Measurements from ENCODE around the gene BRAF. TPM values are rescaled to one million over a fixed set of nuclear protein-coding genes. Genes with fewer than 3 reads are reported as not detected.

The BRAF gene
- total RNA-seq, 1 experiment from 2014 or later = 29.7 TPM

- H3K4me3 ChIP-seq (replicated peaks in 1 of 2; ENCODE audit: low read depth in 1 of 2, low read length in 2 of 2) = no peak overlapping the region
- POLR2A ChIA-PET = no interaction called here
- no peaks in the 10 kb centered on the region for H3K4me1 ChIP-seq (ENCODE audit: control insufficient read depth in 1 of 2, insufficient read depth in 2 of 2, low read length in 2 of 2)
- H3K9me3 ChIP-seq (ENCODE audit: control insufficient read depth in 1 of 2, insufficient read depth in 1 of 2, low read depth in 1 of 2, low read length in 2 of 2) = no peaks in the 10 kb centered on the region
- ATAC-seq (no peak), DNase-seq (ENCODE audit: low read depth, low spot score) (no peak)
- no peaks in the 10 kb centered on the region for H4K20me1 ChIP-seq (ENCODE audit: insufficient read depth)
- no peak overlapping the region for H3K9ac ChIP-seq (ENCODE audit: low read length)
- CTCF ChIA-PET = no interaction called here
- no peaks in the 10 kb centered on the region for H3K36me3 ChIP-seq (ENCODE audit: control insufficient read depth in 1 of 2, insufficient read depth in 2 of 2, low read length in 2 of 2)
- no peak for TF ChIP-seq POLR2AphosphoS5 (IDR thresholded peaks at IDR 0.05; ENCODE audit: low read depth, low read length)
- no peak for TF ChIP-seq CTCF (IDR thresholded peaks at IDR 0.05 in 2 of 3, conservative IDR thresholded peaks at IDR 0.05 in 1 of 3; ENCODE audit: borderline replicate concordance in 1 of 3, insufficient read depth in 1 of 3, low read depth in 2 of 3, low read length in 2 of 3)
- no peak for TF ChIP-seq RAD21 (IDR thresholded peaks at IDR 0.05; ENCODE audit: low read depth)
- no peak for TF ChIP-seq CEBPB (IDR thresholded peaks at IDR 0.05; ENCODE audit: low read depth)
- TF ChIP-seq SRF (IDR thresholded peaks at IDR 0.05; ENCODE audit: low read depth) = no peak
- no peak for TF ChIP-seq ELF1 (IDR thresholded peaks at IDR 0.05; ENCODE audit: borderline replicate concordance, low read depth)
- TF ChIP-seq ZFX (IDR thresholded peaks at IDR 0.05) = no peak
- no peak for TF ChIP-seq EGR1 (IDR thresholded peaks at IDR 0.05; ENCODE audit: low read depth)
- no peak for TF ChIP-seq JUND (IDR thresholded peaks at IDR 0.05)
- no peak for TF ChIP-seq EZH2phosphoT487 (IDR thresholded peaks at IDR 0.05; ENCODE audit: borderline replicate concordance)
- TF ChIP-seq SIN3A (IDR thresholded peaks at IDR 0.05; ENCODE audit: low read depth) = no peak
- no peak for TF ChIP-seq POLR2A (IDR thresholded peaks at IDR 0.05; ENCODE audit: borderline replicate concordance, extremely low read depth, insufficient read depth, insufficient read length)
- TF ChIP-seq, protein P1, sequence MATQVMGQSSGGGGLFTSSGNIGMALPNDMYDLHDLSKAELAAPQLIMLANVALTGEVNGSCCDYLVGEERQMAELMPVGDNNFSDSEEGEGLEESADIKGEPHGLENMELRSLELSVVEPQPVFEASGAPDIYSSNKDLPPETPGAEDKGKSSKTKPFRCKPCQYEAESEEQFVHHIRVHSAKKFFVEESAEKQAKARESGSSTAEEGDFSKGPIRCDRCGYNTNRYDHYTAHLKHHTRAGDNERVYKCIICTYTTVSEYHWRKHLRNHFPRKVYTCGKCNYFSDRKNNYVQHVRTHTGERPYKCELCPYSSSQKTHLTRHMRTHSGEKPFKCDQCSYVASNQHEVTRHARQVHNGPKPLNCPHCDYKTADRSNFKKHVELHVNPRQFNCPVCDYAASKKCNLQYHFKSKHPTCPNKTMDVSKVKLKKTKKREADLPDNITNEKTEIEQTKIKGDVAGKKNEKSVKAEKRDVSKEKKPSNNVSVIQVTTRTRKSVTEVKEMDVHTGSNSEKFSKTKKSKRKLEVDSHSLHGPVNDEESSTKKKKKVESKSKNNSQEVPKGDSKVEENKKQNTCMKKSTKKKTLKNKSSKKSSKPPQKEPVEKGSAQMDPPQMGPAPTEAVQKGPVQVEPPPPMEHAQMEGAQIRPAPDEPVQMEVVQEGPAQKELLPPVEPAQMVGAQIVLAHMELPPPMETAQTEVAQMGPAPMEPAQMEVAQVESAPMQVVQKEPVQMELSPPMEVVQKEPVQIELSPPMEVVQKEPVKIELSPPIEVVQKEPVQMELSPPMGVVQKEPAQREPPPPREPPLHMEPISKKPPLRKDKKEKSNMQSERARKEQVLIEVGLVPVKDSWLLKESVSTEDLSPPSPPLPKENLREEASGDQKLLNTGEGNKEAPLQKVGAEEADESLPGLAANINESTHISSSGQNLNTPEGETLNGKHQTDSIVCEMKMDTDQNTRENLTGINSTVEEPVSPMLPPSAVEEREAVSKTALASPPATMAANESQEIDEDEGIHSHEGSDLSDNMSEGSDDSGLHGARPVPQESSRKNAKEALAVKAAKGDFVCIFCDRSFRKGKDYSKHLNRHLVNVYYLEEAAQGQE (IDR thresholded peaks at IDR 0.05; ENCODE audit: low read depth) = no peak
- TF ChIP-seq ZNF274 (IDR thresholded peaks at IDR 0.05; ENCODE audit: low read depth, low read length) = no peak
- no peak overlapping the region for H2AFZ ChIP-seq (ENCODE audit: low read depth, low read length, poor library complexity, severe bottlenecking)
- H3K4me2 ChIP-seq (ENCODE audit: low read length) = no peak overlapping the region
- H3K79me2 ChIP-seq (ENCODE audit: insufficient read depth, low read length) = no peaks in the 10 kb centered on the region
- no peaks in the 10 kb centered on the region for H3K27me3 ChIP-seq (ENCODE audit: insufficient read depth, low read length)
- no TSS peak for BruUV-seq (replicated peaks)
- RAD21 ChIA-PET (ENCODE audit: low non-redundant PET in 1 of 2, low total read pairs in 2 of 2, uncharacterized antibody in 2 of 2, unreplicated experiment in 2 of 2) = no interaction called here
- intact Hi-C loops (cut with micrococcal nuclease) = no loop called here
- H3K27ac ChIP-seq (ENCODE audit: low read depth, low read length) = no peak overlapping the region
- no peaks in the 10 kb centered on the region for H3K9me2 ChIP-seq (ENCODE audit: insufficient read depth)
These were observed 205.0 kb downstream of the BRAF start for GRCh38 chr7:140719721-140720120.

Data from HCT116 (cell line).